GM18517 (cell line): Measurements from ENCODE around the gene STIM1.
A peak's percentile ranks its signal among the peaks of the same experiment; 100 is the strongest.
"Not testable (repeated sequence)": the region's sequence is repeated elsewhere in the genome, so short reads cannot be mapped to it uniquely, and the experiment has no call there.

ENCODE experiments used
- ATAC-seq: cut with Tn5 transposase; IDR thresholded peaks from one replicate; pipeline ENCODE4 v1.9.1; 2021; ENCODE audit warnings: mild to moderate bottlenecking, moderate library complexity; ENCODE audit not compliant: unreplicated experiment

STIM1 gene

GRCh38 chr11:3854977-3855807 lies at the start of gene STIM1:
Gene STIM1 (plus strand): TSS chr11:3855664. CDS start chr11:3856271, 607 bp downstream.
- ATAC-seq, result peak; percentile 65

- no peak for ATAC-seq
These were observed 47.3 kb upstream of the STIM1 start, which contains the start of gene PGAP2 for GRCh38 chr11:3807909-3808860. Gene PGAP2 (plus strand): TSS chr11:3808560. CDS start chr11:3811260, 2,700 bp downstream.

DNA sequence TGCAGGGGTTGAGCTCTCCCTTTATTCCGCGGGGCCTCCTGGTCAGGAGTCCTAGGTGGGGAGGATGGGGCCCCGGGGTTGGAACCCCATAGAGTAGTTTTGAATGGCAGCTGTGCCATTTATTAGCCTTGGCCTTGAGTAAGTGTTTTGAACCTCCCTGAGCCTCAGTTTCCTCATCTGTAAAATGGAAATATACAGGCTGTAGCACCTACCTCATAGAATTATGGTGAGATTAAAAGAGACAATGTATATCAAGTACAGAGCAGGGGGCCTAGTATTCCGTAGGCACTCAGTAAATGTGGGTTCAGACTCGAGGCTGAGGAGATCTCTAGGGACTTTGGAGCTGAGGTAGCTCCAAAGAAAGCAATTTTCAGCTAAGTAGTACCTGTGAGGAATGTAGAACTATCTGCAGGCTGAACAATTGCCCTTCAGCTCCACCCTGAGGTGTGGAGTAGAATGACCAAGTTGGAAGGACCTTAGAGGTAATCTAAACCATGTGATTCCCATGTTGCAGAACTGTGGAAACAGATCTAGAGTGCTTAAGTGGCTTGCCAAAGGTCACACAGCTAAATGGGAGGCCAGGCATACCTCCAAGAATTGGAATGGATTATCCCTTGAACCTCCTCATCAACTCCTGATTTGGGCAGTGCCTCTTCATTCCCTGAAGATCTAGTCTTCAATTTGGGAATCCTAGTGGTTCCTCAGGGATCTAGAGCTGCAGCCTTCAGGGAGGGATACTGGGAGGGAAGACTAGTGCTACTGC lies 46.4 kb upstream of the STIM1 start:
- ATAC-seq, result no peak

GRCh38 chr11:3809624-3809928 lies 45.9 kb upstream of the STIM1 start:
- no peak for ATAC-seq

- ATAC-seq, result no peak
These were observed 45.0 kb upstream of the STIM1 start for GRCh38 chr11:3810446-3810845.

GRCh38 chr11:3810951-3811350 lies 44.5 kb upstream of the STIM1 start:
- no peak for ATAC-seq

DNA sequence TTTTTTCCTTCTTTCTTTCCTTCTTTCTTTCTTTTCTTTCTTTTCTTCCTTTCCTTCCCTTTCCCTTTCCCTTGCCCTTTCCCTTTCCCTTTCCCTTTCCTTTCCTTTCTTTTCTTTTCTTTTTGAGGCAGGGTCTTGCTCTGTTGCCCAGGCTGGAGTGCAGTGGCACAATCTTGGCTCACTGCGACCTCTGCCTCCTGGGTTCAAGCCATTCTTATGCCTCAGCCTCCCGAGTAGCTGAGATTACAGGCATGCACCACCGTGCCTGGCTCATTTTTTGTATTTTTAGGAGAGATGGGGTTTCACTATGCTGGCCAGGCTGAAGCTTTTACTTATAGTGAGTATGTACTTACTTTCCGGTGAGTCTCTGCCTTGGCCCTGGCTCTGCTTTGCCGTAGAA lies 40.6 kb upstream of the STIM1 start:
- not testable (repeated sequence) for ATAC-seq

- ATAC-seq, result no peak
These were observed 39.6 kb upstream of the STIM1 start for GRCh38 chr11:3815845-3816244.

GRCh38 chr11:3816673-3817072 lies 38.8 kb upstream of the STIM1 start:
- ATAC-seq, result no peak

GRCh38 chr11:3817181-3817800 lies 38.2 kb upstream of the STIM1 start:
- ATAC-seq, result no peak

DNA sequence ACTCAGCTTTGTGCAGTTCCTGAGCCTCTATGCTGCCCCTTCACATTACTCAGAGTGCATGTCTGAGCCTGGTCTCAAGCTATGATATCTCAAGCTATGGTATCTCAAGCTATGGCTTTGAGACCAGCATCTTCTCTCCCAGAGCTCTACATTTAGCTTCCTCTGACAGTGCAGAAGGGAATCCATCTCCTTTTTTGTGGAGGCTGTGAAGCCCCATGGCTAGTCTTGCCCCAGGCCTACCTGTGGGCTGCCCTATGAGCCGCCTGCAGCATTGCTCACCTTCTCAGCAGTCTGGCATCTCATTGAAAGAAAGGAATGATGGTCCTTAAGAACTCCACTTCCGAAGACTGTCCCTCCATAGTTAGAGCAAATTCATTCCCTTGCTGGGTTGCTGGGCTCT lies 34.5 kb upstream of the STIM1 start:
- ATAC-seq, result no peak

GRCh38 chr11:3822312-3822711 lies 33.2 kb upstream of the STIM1 start:
- no peak for ATAC-seq

GRCh38 chr11:3823303-3823702 lies 32.2 kb upstream of the STIM1 start:
- no peak for ATAC-seq

- ATAC-seq, result no peak
These were observed 31.5 kb upstream of the STIM1 start for GRCh38 chr11:3823762-3824506.

- peak; percentile 69 for ATAC-seq
These were observed 30.6 kb upstream of the STIM1 start for GRCh38 chr11:3824714-3825472.

GRCh38 chr11:3825473-3826154 lies 29.9 kb upstream of the STIM1 start:
- no peak for ATAC-seq

DNA sequence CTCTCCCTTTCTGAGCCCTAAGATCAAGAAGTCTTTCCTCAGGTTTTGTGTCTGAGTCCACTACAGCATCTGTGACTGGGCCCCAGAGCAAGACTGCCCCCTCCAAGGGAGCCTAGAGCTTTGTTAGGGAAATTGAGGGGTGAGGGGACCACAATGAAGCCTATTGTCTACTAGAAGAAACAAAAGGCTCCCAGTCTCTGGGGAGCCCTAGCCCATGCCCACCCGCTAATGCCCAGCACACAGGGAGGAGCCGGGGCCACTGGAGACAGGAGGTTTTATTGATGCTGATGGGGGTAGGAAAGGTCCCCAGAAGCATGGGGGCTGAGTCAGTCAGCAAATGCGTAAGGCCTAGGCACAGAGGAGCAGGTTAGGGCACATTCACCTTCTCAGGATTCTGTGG lies 28.7 kb upstream of the STIM1 start:
- ATAC-seq, result no peak

GRCh38 chr11:3827434-3828186 lies 27.9 kb upstream of the STIM1 start:
- no peak for ATAC-seq
